ENCODE measurements around the gene STK40. TPM values are rescaled to one million over a fixed set of nuclear protein-coding genes. Genes with fewer than 3 reads are reported as not detected.

Gene STK40
- total RNA-seq, 4 donors from 2014 or later = 25.7 to 39.3 (median 30.0) TPM

DNA sequence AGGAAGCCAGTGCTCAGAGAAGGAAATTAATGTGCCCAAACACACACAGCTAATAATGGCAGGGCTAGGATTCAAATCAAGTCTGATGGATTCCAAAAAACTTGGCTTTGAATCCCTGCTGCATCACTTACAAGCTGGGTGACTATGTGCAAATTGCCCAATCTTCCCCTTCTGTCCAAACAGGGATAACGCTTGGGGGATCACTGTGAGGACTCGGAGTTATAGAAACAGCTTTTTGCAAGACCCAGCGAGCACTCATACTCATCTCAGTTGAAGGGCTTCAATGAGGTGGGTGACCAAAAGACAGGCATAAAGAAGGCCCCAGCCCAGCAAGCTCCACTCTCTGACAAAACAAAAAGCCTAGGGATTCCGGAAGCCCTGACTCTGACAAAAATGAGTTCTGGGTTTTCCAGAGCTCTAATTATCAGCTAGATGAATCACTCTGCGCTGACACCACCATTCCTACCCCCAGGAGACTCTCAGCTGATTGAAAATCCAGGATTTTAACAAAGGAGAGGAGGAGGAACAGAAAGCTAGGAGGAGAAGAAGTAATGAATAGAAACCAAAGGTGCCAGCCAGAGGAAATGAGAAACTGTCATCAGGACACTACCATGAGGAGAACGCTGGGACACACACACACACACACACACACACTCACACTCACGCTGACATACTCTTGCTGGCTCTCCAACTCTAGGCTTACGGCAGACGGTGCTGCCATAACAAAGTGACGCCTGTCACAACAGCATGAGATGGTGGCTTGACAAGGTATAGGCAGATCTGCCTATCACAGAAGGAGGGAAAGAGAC lies 1.6 kb upstream of the STK40 start:
- Histone ChIP-seq H3K27ac (peak overlapping the region; percentile 92 to 97 (median 96)), H3K36me3 (peaks cover 0 to 28% (median 9%) of the 10 kb centered on the region in 3 donors), H3K4me1 (peaks cover 0 to 56% (median 36%) of the 10 kb centered on the region in 4 donors), H3K9me3 (no peaks in the 10 kb centered on the region), H3K4me3 (peak overlapping the region in 1 of 4 donors; percentile 88), H3K27me3 (no peaks in the 10 kb centered on the region)
- TF ChIP-seq, protein P1, sequence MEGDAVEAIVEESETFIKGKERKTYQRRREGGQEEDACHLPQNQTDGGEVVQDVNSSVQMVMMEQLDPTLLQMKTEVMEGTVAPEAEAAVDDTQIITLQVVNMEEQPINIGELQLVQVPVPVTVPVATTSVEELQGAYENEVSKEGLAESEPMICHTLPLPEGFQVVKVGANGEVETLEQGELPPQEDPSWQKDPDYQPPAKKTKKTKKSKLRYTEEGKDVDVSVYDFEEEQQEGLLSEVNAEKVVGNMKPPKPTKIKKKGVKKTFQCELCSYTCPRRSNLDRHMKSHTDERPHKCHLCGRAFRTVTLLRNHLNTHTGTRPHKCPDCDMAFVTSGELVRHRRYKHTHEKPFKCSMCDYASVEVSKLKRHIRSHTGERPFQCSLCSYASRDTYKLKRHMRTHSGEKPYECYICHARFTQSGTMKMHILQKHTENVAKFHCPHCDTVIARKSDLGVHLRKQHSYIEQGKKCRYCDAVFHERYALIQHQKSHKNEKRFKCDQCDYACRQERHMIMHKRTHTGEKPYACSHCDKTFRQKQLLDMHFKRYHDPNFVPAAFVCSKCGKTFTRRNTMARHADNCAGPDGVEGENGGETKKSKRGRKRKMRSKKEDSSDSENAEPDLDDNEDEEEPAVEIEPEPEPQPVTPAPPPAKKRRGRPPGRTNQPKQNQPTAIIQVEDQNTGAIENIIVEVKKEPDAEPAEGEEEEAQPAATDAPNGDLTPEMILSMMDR (IDR thresholded peaks at IDR 0.05) = peak in 1 of 5 experiments; percentile 4
- TF ChIP-seq POLR2A (IDR thresholded peaks at IDR 0.05) (no peak), EP300 (IDR thresholded peaks at IDR 0.05) (no peak)
- WGBS, 2 donors = 47 to 51% methylated on average over 10 of the region's 10 CpGs
- DNase-seq (ENCODE audit: low spot score in 2 of 2) = peak in 1 of 2 donors; percentile 66

DNA sequence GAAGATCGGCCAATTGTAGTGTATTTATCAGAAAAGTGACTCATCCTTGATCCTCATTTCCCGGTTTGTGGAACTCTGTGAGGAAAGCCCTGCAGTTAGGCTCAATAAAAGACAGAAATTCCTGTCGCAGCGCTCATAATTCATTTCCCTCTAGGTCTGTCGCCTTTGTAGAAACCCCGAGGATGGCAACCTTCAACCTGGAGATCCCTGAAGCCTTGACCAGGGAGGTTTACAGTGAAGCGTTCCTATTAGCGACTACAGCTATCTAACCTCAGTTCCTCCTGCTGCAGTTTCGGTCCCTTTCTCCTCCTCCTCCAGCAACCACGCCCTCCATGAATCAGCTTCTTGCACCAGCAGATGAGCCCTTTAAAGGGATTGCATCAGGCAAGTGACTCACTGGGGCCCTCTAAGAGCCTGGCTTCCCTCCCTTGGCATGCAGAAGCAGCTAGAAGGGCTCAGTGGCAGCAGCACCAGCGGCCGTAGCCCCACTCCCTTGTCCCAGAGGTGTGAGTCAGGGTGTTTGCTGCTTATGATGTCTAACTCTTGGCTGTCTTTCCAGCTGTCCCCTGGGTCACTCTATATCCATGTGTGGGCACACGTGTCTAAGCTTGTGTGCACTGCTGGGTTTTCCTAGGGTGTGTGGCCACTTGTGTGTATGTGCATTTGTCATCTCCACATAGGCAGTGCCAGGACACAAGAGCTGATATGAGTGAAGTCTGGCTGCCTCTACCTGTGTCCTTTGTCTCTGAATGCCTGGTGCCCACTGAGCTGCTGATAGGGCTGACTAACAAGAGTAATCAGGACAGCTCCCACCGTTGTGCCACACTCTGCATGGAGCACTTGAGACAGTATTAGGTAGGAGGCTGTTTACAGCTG lies 779 bp upstream of the STK40 start:
- WGBS, 2 donors = 1 to 2% methylated on average over 14 of the region's 14 CpGs
- Histone ChIP-seq H3K9me3 (no peaks in the 10 kb centered on the region), H3K4me3 (peak overlapping the region; percentile 42 to 91 (median 81)), H3K4me1 (peaks cover 0 to 62% (median 36%) of the 10 kb centered on the region in 4 donors), H3K36me3 (peaks cover 0 to 19% (median 6%) of the 10 kb centered on the region in 3 donors), H3K27ac (peak overlapping the region; percentile 92 to 97 (median 96)), H3K27me3 (no peaks in the 10 kb centered on the region)
- peak; percentile 89 to 95 for DNase-seq (ENCODE audit: low spot score in 2 of 2)
- TF ChIP-seq POLR2A (IDR thresholded peaks at IDR 0.05) = peak; percentile 73 to 85
- TF ChIP-seq EP300 (IDR thresholded peaks at IDR 0.05) = peak; percentile 83 to 98
- TF ChIP-seq, protein P1 (IDR thresholded peaks at IDR 0.05) = no peak

DNA sequence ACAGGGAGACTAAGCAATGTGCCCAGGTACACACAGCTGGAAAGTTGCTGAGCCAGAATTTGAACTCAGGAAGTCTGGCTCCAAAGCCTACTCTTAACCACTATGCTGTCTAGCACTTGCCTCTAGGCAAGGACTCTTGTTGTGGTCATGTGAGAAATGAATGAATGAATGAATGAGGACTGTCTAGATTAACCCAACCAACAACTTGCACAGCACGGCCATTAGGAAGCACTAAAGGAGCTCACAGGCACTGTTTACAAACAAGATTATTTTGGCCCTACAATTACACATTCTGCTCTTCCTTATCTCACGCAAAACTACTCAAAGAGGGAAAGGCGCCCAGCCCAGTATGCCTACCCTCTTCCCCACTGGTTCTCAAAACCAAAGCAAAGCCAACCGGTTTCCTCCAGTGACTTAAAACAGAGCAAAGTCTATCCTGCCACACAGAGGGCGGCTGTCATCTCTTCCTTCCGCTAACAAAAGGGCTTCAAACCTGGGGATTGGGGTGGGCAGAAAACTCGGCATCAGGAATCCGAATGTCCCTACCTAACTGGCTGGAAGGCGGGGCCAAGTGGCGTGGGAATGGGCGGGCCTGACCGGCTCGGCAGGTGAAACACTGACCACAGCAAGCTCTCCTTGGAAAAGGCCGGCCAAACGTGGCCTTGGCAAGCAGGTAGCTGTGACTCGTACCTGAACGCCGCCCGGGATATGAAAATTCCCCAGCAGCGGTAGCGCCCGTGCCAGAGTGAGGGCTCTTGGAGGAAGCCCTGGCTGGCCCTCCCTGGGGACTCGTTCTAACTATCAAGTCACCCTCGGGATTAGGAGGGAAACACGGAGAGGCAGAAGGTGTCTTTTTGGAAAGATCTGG lies 948 bp downstream of the STK40 start:
- H3K4me3 ChIP-seq = peak overlapping the region; percentile 74 to 91 (median 90)
- no peaks in the 10 kb centered on the region for H3K27me3 ChIP-seq
- 1% methylated on average over 21 to 24 of the region's 25 CpGs for WGBS, 2 donors
- peaks cover 0 to 74% (median 36%) of the 10 kb centered on the region in 4 donors for H3K4me1 ChIP-seq
- DNase-seq (ENCODE audit: low spot score in 2 of 2) = peak in 1 of 2 donors; percentile 38
- peak overlapping the region; percentile 89 to 97 (median 94) for H3K27ac ChIP-seq
- peaks cover 0 to 2% (median 0%) of the 10 kb centered on the region in 3 donors for H3K36me3 ChIP-seq
- TF ChIP-seq POLR2A (IDR thresholded peaks at IDR 0.05) (no peak), EP300 (IDR thresholded peaks at IDR 0.05) (no peak)
- TF ChIP-seq, protein P1 (IDR thresholded peaks at IDR 0.05) = no peak
- H3K9me3 ChIP-seq = no peaks in the 10 kb centered on the region

DNA sequence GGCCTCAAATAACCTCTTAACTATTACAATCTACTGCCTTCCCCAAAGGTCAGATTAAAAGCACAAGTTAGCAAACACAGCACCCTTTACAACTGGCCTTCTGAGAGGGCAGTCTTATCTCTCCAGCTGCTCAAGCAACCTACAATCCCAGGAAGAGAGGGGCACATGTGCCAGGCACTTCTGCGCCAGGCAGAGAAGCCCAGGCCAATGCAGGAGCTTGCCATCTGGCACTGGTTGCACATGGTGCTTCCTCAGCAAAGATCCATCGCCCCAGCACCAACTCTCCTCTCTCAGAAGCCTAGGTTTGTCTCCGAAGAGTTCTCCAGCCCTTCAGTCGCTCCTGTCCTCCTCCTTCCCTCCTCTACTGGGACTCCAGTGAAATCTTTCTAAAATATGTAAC lies 2.5 kb downstream of the STK40 start:
- no peaks in the 10 kb centered on the region for H3K9me3 ChIP-seq
- no peak for DNase-seq (ENCODE audit: low spot score in 2 of 2)
- WGBS, 2 donors = 75 to 88% methylated on average over 4 of the region's 4 CpGs
- peak overlapping the region in 1 of 4 donors; percentile 97 for H3K27ac ChIP-seq
- TF ChIP-seq POLR2A (IDR thresholded peaks at IDR 0.05) (no peak), EP300 (IDR thresholded peaks at IDR 0.05) (no peak)
- TF ChIP-seq, protein P1 (IDR thresholded peaks at IDR 0.05) = no peak
- no peaks in the 10 kb centered on the region for H3K27me3 ChIP-seq
- no peak overlapping the region for H3K4me3 ChIP-seq
- peaks cover 0 to 4% (median 0%) of the 10 kb centered on the region in 3 donors for H3K36me3 ChIP-seq
- H3K4me1 ChIP-seq = peaks cover 0 to 76% (median 33%) of the 10 kb centered on the region in 4 donors
